HepG2 (cell line): Measurements from ENCODE around the gene ZNF653. TPM values are rescaled to one million over a fixed set of nuclear protein-coding genes. Genes with fewer than 3 reads are reported as not detected.

Experiments used
- DPF2 ChIP-seq: sonication (generic); formaldehyde crosslinking; IDR thresholded peaks from 2 replicates; pipeline ENCODE4 v1.4.0; 2020; ENCODE audit warnings: mild to moderate bottlenecking, low read depth, missing genetic modification reagents, borderline replicate concordance
- EP300 ChIP-seq, 3 experiments: sonication (generic) in 1 of 3; formaldehyde crosslinking in 1 of 3; IDR thresholded peaks; 2 replicates each; pipeline versions ENCODE4 v1.5.1 to v1.6.1; 2011 to 2020; ENCODE audit warnings: low read depth in 2 of 3, low read length in 2 of 3, borderline replicate concordance in 1 of 3, improper control_type of control experiment in 1 of 3, mild to moderate bottlenecking in 1 of 3, missing genetic modification reagents in 1 of 3, moderate library complexity in 1 of 3
- GLI4 ChIP-seq: sonication (generic); formaldehyde crosslinking; IDR thresholded peaks from 2 replicates; pipeline ENCODE4 v1.5.1; 2020; ENCODE audit warnings: missing genetic modification reagents, mild to moderate bottlenecking, moderate library complexity, borderline replicate concordance
- GMEB2 ChIP-seq: IDR thresholded peaks from 2 replicates; pipeline ENCODE4 v1.6.1; 2016; ENCODE audit warnings: missing biosample characterization, missing genetic modification reagents, low read depth
- HINFP ChIP-seq: sonication (generic); formaldehyde crosslinking; IDR thresholded peaks from 2 replicates; pipeline ENCODE4 v1.4.0; 2020; ENCODE audit warnings: low read depth, mild to moderate bottlenecking, missing genetic modification reagents
- HNF1A ChIP-seq, 2 experiments: sonication (generic) in 1 of 2; formaldehyde crosslinking in 1 of 2; IDR thresholded peaks; 2 replicates each; pipeline versions ENCODE4 v1.4.0 to v1.6.1; 2016 to 2020; ENCODE audit warnings: borderline replicate concordance in 1 of 2, low read depth in 1 of 2, mild to moderate bottlenecking in 1 of 2, missing genetic modification reagents in 1 of 2
- NBN ChIP-seq: fragments of 450-650 bp; conservative IDR thresholded peaks from 2 replicates; pipeline ENCODE4 v1.6.1; 2017
- NKX3-1 ChIP-seq: sonication (generic); formaldehyde crosslinking; IDR thresholded peaks from 2 replicates; pipeline ENCODE4 v1.5.0; 2020; ENCODE audit warnings: missing genetic modification reagents
- SCMH1 ChIP-seq: sonication (generic); formaldehyde crosslinking; IDR thresholded peaks from 2 replicates; pipeline ENCODE4 v1.9.0; 2021; ENCODE audit warnings: missing genetic modification reagents, mild to moderate bottlenecking, borderline replicate concordance
- SMAD9 ChIP-seq: sonication (generic); formaldehyde crosslinking; IDR thresholded peaks from 2 replicates; pipeline ENCODE4 v1.5.1; 2020; ENCODE audit warnings: mild to moderate bottlenecking, missing genetic modification reagents
- TCF12 ChIP-seq, 2 experiments: fragments of 450-650 bp in 1 of 2; sonication (generic) in 1 of 2; formaldehyde crosslinking in 1 of 2; IDR thresholded peaks; 2 replicates each; pipeline versions ENCODE4 v1.6.1 to v1.8.0; 2017 to 2022; ENCODE audit warnings: antibody characterized with exemption in 1 of 2, mild to moderate bottlenecking in 1 of 2, missing genetic modification reagents in 1 of 2, moderate library complexity in 1 of 2
- ZNF460 ChIP-seq: sonication (generic); formaldehyde crosslinking; IDR thresholded peaks from 2 replicates; pipeline ENCODE4 v1.5.1; 2020; ENCODE audit warnings: missing genetic modification reagents, mild to moderate bottlenecking, borderline replicate concordance
- ZNF543 ChIP-seq: sonication (generic); formaldehyde crosslinking; IDR thresholded peaks from 2 replicates; pipeline ENCODE4 v1.4.0; 2020; ENCODE audit warnings: mild to moderate bottlenecking, missing genetic modification reagents
- ZNF614 ChIP-seq: IDR thresholded peaks from 2 replicates; pipeline ENCODE4 v1.6.1; 2018; ENCODE audit warnings: missing biosample characterization, missing genetic modification reagents, inconsistent platforms, borderline replicate concordance
- ZNF670 ChIP-seq: sonication (generic); formaldehyde crosslinking; IDR thresholded peaks from 2 replicates; pipeline ENCODE4 v1.8.0; 2022; ENCODE audit warnings: mild to moderate bottlenecking, missing genetic modification reagents, borderline replicate concordance
- ZNF7 ChIP-seq: IDR thresholded peaks from 2 replicates; pipeline ENCODE4 v1.6.1; 2016; ENCODE audit warnings: missing biosample characterization, missing genetic modification reagents
- ZNF740 ChIP-seq: sonication (generic); formaldehyde crosslinking; IDR thresholded peaks from 2 replicates; pipeline ENCODE4 v1.4.0; 2020; ENCODE audit warnings: missing genetic modification reagents
- ZNF816 ChIP-seq: sonication (generic); formaldehyde crosslinking; IDR thresholded peaks from 2 replicates; pipeline ENCODE4 v1.8.0; 2022; ENCODE audit warnings: missing genetic modification reagents, mild to moderate bottlenecking, borderline replicate concordance
- ZSCAN20 ChIP-seq: sonication (generic); formaldehyde crosslinking; IDR thresholded peaks from 2 replicates; pipeline ENCODE4 v1.4.0; 2020; ENCODE audit warnings: missing genetic modification reagents, mild to moderate bottlenecking, borderline replicate concordance
- ZSCAN30 ChIP-seq: sonication (generic); formaldehyde crosslinking; IDR thresholded peaks from 2 replicates; pipeline ENCODE4 v1.5.0; 2020; ENCODE audit warnings: mild to moderate bottlenecking, missing genetic modification reagents
- polyA plus RNA-seq, 8 experiments: library from polyadenylated mRNA; depleted of rRNA in 3 of 8; stranded (reverse) in 7 of 8; unstranded in 1 of 8; fragments of >200 nt; fragmentation: Illumina TruSeq in 4 of 8; extraction: Trizol in 4 of 8; gene quantifications; 2 replicates each; pipeline versions ENCODE4 v1.2.1 to v1.2.3, GENCODE V29; 2011 to 2016; ENCODE audit warnings: low read depth in 4 of 8, missing spikeins in 1 of 8, mixed read lengths in 1 of 8; ENCODE audit not compliant: insufficient read depth in 1 of 8
- total RNA-seq, 5 experiments: library from RNA; depleted of rRNA; stranded (reverse); fragments of >200 nt; fragmentation: Illumina TruSeq; extraction: Trizol; gene quantifications; 2 replicates each; pipeline ENCODE4 v1.2.3, GENCODE V29; 2016; ENCODE audit warnings: low read depth in 1 of 5

The ZNF653 gene
- total and polyA plus RNA-seq, 2 of the 13 experiments (the other 11 are each of a cell fraction or from before 2014, with no cell fraction given), result 4.7 to 7.1 TPM

- TF ChIP-seq ZNF816 (CRISPR knock-in tag) (no peak), ZNF614 (CRISPR knock-in tag) (no peak), EP300 (IDR thresholded peaks at IDR 0.05; ENCODE audit: low read depth in 2 of 2, low read length in 2 of 2) (0 out of 4 replicates have a peak, but pooled peaks of 1 of the 2 experiments have one; percentile 24), EP300 (CRISPR knock-in tag; IDR thresholded peaks at IDR 0.05; ENCODE audit: borderline replicate concordance) (no peak), NBN (no peak), SCMH1 (CRISPR knock-in tag) (no peak), TCF12 (IDR thresholded peaks at IDR 0.05) (no peak), TCF12 (CRISPR knock-in tag; IDR thresholded peaks at IDR 0.05) (no peak), ZSCAN20 (no peak), GMEB2 (CRISPR knock-in tag) (no peak), HNF1A (IDR thresholded peaks at IDR 0.05; ENCODE audit: low read depth) (no peak), HNF1A (CRISPR knock-in tag; IDR thresholded peaks at IDR 0.05; ENCODE audit: borderline replicate concordance) (no peak), DPF2 (CRISPR knock-in tag) (no peak), ZSCAN30 (CRISPR knock-in tag) (no peak), ZNF740 (CRISPR knock-in tag) (no peak), ZNF543 (CRISPR knock-in tag) (no peak), NKX3-1 (CRISPR knock-in tag) (no peak), GLI4 (CRISPR knock-in tag) (no peak), ZNF7 (CRISPR knock-in tag) (no peak), SMAD9 (CRISPR knock-in tag) (no peak), HINFP (CRISPR knock-in tag) (no peak), ZNF670 (CRISPR knock-in tag) (peak; percentile 88), ZNF460 (no peak)
These were observed 30.4 kb upstream of the ZNF653 start (continued) for GRCh38 chr19:11535792-11536595.
